SK-N-SH treated with all-trans-retinoic acid at 6 μM for 48 hours (cell line): Measurements from ENCODE around the gene INHBC.
"Not testable (repeated sequence)": the region's sequence is repeated elsewhere in the genome, so short reads cannot be mapped to it uniquely, and the experiment has no call there.

Source experiments
- ARNTL ChIP-seq: fragments of 450-650 bp; formaldehyde crosslinking; IDR thresholded peaks from 2 replicates; pipeline ENCODE4 v1.5.0; 2020; ENCODE audit warnings: low read depth, mild to moderate bottlenecking, moderate library complexity, borderline replicate concordance
- CSRNP3 ChIP-seq: fragments of 250-450 bp; sonication (Bioruptor Pico); IDR thresholded peaks from 2 replicates; pipeline ENCODE4 v1.5.1; 2021; ENCODE audit warnings: mild to moderate bottlenecking, moderate library complexity
- ISL1 ChIP-seq: fragments of 250-450 bp; sonication (Bioruptor Pico); IDR thresholded peaks from 2 replicates; pipeline ENCODE4 v2.1.2; 2022; ENCODE audit warnings: mild to moderate bottlenecking, moderate library complexity
- PATZ1 ChIP-seq: fragments of 250-450 bp; sonication (Bioruptor Pico); IDR thresholded peaks from 2 replicates; pipeline ENCODE4 v1.8.0; 2020; ENCODE audit warnings: mild to moderate bottlenecking, moderate library complexity, borderline replicate concordance
- RARB ChIP-seq: fragments of 250-450 bp; sonication (Bioruptor Pico); IDR thresholded peaks from 2 replicates; pipeline ENCODE4 v1.8.0; 2021; ENCODE audit warnings: mild to moderate bottlenecking, moderate library complexity
- TCF4 ChIP-seq: fragments of 250-450 bp; sonication (Bioruptor Pico); IDR thresholded peaks from 2 replicates; pipeline ENCODE4 v1.8.0; 2021; ENCODE audit warnings: mild to moderate bottlenecking, moderate library complexity, borderline replicate concordance
- TSHZ2 ChIP-seq: fragments of 250-450 bp; sonication (Bioruptor Pico); IDR thresholded peaks from 2 replicates; pipeline ENCODE4 v1.5.0; 2020; ENCODE audit warnings: mild to moderate bottlenecking, moderate library complexity
- ZNF565 ChIP-seq: fragments of 450-650 bp; formaldehyde crosslinking; conservative IDR thresholded peaks from 2 replicates; pipeline ENCODE4 v1.5.0; 2020; ENCODE audit warnings: low read depth, mild to moderate bottlenecking, moderate library complexity
- ZNF8 ChIP-seq: fragments of 450-650 bp; formaldehyde crosslinking; IDR thresholded peaks from 2 replicates; pipeline ENCODE4 v1.5.0; 2020; ENCODE audit warnings: mild to moderate bottlenecking, moderate library complexity
- TF ChIP-seq, protein P1 (sequence below): fragments of 250-450 bp; sonication (Bioruptor Pico); IDR thresholded peaks from 2 replicates; pipeline ENCODE4 v1.8.0; 2021; ENCODE audit warnings: low read depth, mild to moderate bottlenecking, moderate library complexity, borderline replicate concordance

- TF ChIP-seq TSHZ2 (CRISPR knock-in tag); RARB; ZNF565 (CRISPR knock-in tag); ARNTL (CRISPR knock-in tag); ISL1; ZNF8; PATZ1 (CRISPR knock-in tag); CSRNP3; TCF4 (CRISPR knock-in tag): not testable (repeated sequence)
- TF ChIP-seq, protein P1, sequence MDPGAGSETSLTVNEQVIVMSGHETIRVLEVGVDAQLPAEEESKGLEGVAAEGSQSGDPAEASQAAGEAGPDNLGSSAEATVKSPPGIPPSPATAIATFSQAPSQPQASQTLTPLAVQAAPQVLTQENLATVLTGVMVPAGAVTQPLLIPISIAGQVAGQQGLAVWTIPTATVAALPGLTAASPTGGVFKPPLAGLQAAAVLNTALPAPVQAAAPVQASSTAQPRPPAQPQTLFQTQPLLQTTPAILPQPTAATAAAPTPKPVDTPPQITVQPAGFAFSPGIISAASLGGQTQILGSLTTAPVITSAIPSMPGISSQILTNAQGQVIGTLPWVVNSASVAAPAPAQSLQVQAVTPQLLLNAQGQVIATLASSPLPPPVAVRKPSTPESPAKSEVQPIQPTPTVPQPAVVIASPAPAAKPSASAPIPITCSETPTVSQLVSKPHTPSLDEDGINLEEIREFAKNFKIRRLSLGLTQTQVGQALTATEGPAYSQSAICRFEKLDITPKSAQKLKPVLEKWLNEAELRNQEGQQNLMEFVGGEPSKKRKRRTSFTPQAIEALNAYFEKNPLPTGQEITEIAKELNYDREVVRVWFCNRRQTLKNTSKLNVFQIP (CRISPR knock-in tag), result not testable (repeated sequence)
Measured at GRCh38 chr12:57399718-57400463, 34.7 kb upstream of the INHBC start.
